Left kidney (tissue), 2 donors: ENCODE measurements around the gene RNASEL. TPM values are rescaled to one million over a fixed set of nuclear protein-coding genes. Genes with fewer than 3 reads are reported as not detected.
"Not testable (repeated sequence)": the region's sequence is repeated elsewhere in the genome, so short reads cannot be mapped to it uniquely, and the experiment has no call there.

Experiments used
- DNase-seq: peaks from one replicate; pipeline ENCODE4 v3.0.0-alpha.2; 2013
- polyA plus RNA-seq: library from polyadenylated mRNA; unstranded; fragments of 120-200 nt; gene quantifications from one replicate; pipeline ENCODE4 v1.2.1, GENCODE V29; 2013; ENCODE audit not compliant: insufficient read length

Gene RNASEL
- polyA plus RNA-seq, 1 donor, result 12.7 TPM

GRCh38 chr1:182564406-182565004 is 24.6 kb downstream of the RNASEL start:
- DNase-seq, result no peak

- no peak for DNase-seq
Observed at GRCh38 chr1:182563095-182563494, 26.0 kb downstream of the RNASEL start.

GRCh38 chr1:182561456-182561855 is 27.6 kb downstream of the RNASEL start:
- no peak for DNase-seq

- no peak for DNase-seq
Observed at GRCh38 chr1:182560392-182560984, 28.6 kb downstream of the RNASEL start.

GRCh38 chr1:182556279-182556678 is 32.8 kb downstream of the RNASEL start:
- no peak for DNase-seq

- no peak for DNase-seq
Observed at GRCh38 chr1:182555493-182555892, 33.6 kb downstream of the RNASEL start.

GRCh38 chr1:182552527-182552926 is 36.5 kb downstream of the RNASEL start:
- no peak for DNase-seq

GRCh38 chr1:182549811-182550210 is 39.2 kb downstream of the RNASEL start:
- DNase-seq, result no peak

GRCh38 chr1:182549346-182549745 is 39.7 kb downstream of the RNASEL start:
- no peak for DNase-seq

GRCh38 chr1:182533896-182534295 is 55.2 kb downstream of the RNASEL start:
- DNase-seq, result no peak

- DNase-seq, result not testable (repeated sequence)
Observed at GRCh38 chr1:182528206-182528605, 60.9 kb downstream of the RNASEL start.

GRCh38 chr1:182527680-182528079 is 61.4 kb downstream of the RNASEL start:
- no peak for DNase-seq

GRCh38 chr1:182525342-182525741 is 63.7 kb downstream of the RNASEL start:
- DNase-seq, result no peak

Other genes with a start within 250 kb of the RNASEL start
- gene GLUL, start 197.5 kb downstream of the RNASEL start, polyA plus RNA-seq, result 292 TPM
- gene TEDDM1, start 188.6 kb downstream of the RNASEL start, polyA plus RNA-seq, result 0.20 TPM
- not detected for gene RGSL1, start 139.1 kb downstream of the RNASEL start, polyA plus RNA-seq
- gene RGS16, start 15.1 kb upstream of the RNASEL start, polyA plus RNA-seq, result 0.96 TPM
- gene RGS8, start 95.3 kb upstream of the RNASEL start, polyA plus RNA-seq, result 0.12 TPM
- 9.0 TPM for gene NPL, start 200.5 kb upstream of the RNASEL start, polyA plus RNA-seq